Measurements from ENCODE around the gene TMEM120B.
A peak's percentile ranks its signal among the peaks of the same experiment; 100 is the strongest.
"Not testable (repeated sequence)": the region's sequence is repeated elsewhere in the genome, so short reads cannot be mapped to it uniquely, and the experiment has no call there.

Gene TMEM120B

DNA sequence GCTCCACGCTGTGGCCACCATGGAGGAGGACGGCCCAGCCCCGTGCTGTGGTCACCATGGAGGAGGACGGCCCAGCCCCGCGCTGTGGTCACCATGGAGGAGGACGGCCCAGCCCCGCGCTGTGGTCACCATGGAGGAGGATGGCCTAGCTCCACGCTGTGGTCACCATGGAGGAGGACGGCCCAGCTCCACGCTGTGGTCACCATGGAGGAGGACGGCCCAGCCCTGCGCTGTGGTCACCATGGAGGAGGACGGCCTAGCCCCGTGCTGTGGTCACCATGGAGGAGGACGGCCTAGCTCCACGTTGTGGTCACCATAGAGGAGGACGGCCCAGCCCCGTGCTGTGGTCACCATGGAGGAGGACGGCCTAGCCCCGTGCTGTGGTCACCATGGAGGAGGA is 46.0 kb downstream of the TMEM120B start:
- H4K91ac ChIP-seq (ENCODE audit: low read depth, low read length, poor library complexity); H3K14ac ChIP-seq (ENCODE audit: low read length); H2BK15ac ChIP-seq (ENCODE audit: low read length); H3K4me2 ChIP-seq (ENCODE audit: insufficient read depth, low read length, poor library complexity, severe bottlenecking); H2BK120ac ChIP-seq (ENCODE audit: low read depth, low read length); H3K27ac ChIP-seq (replicated peaks; ENCODE audit: low read length); H3K36me3 ChIP-seq (replicated peaks in 1 of 2; ENCODE audit: control insufficient read depth in 2 of 2, insufficient read depth in 2 of 2, low read length in 2 of 2); H3K27me3 ChIP-seq (ENCODE audit: control insufficient read depth in 3 of 3, insufficient read depth in 3 of 3, low read depth in 1 of 3, low read length in 3 of 3); H4K8ac ChIP-seq (ENCODE audit: low read depth, low read length); H2AFZ ChIP-seq (ENCODE audit: low read length); H2AK5ac ChIP-seq (ENCODE audit: low read depth, low read length); H3K23ac ChIP-seq (ENCODE audit: low read depth, low read length, poor library complexity); H3K9ac ChIP-seq (ENCODE audit: low read depth, low read length, poor library complexity); H2BK5ac ChIP-seq (ENCODE audit: low read length); H3K4me1 ChIP-seq (ENCODE audit: control insufficient read depth in 2 of 2, insufficient read depth in 1 of 2, low read depth in 1 of 2, low read length in 2 of 2); H3K4me3 ChIP-seq (ENCODE audit: low read length in 2 of 2); H3K9me3 ChIP-seq (replicated peaks in 1 of 2; ENCODE audit: control insufficient read depth in 2 of 2, insufficient read depth in 1 of 2, low read depth in 1 of 2, low read length in 2 of 2); H3K79me1 ChIP-seq (ENCODE audit: low read depth, low read length); DNase-seq (ENCODE audit: low spot score); H2BK12ac ChIP-seq (ENCODE audit: low read length); H3K4ac ChIP-seq (ENCODE audit: low read length): not testable (repeated sequence)
- peak overlapping the region; percentile 29 for H3K18ac ChIP-seq (ENCODE audit: low read length)
- WGBS, 2 donors (ENCODE audit: extremely low coverage in 2 of 2, insufficient read length in 2 of 2, insufficient replicate concordance in 1 of 2) = no CpG with 5 or more reads among the region's 22 CpGs

- H3K27ac ChIP-seq (replicated peaks; ENCODE audit: low read length) = no peak overlapping the region
Measured at GRCh38 chr12:121762269-121762668, 49.7 kb downstream of the TMEM120B start.

GRCh38 chr12:121764808-121765207 is 52.3 kb downstream of the TMEM120B start:
- H3K79me1 ChIP-seq (ENCODE audit: low read depth, low read length) = no peaks in the 10 kb centered on the region
- H3K36me3 ChIP-seq (replicated peaks in 1 of 2; ENCODE audit: control insufficient read depth in 2 of 2, insufficient read depth in 2 of 2, low read length in 2 of 2) = peaks cover 0 to 6% of the 10 kb centered on the region in 2 donors
- no peak overlapping the region for H3K4me2 ChIP-seq (ENCODE audit: insufficient read depth, low read length, poor library complexity, severe bottlenecking)
- H3K23ac ChIP-seq (ENCODE audit: low read depth, low read length, poor library complexity) = no peak overlapping the region
- no peak overlapping the region for H3K14ac ChIP-seq (ENCODE audit: low read length)
- H3K9me3 ChIP-seq (replicated peaks in 1 of 2; ENCODE audit: control insufficient read depth in 2 of 2, insufficient read depth in 1 of 2, low read depth in 1 of 2, low read length in 2 of 2) = no peaks in the 10 kb centered on the region
- no peak overlapping the region for H2BK5ac ChIP-seq (ENCODE audit: low read length)
- peaks cover 2% of the 10 kb centered on the region in 2 donors for H3K4me1 ChIP-seq (ENCODE audit: control insufficient read depth in 2 of 2, insufficient read depth in 1 of 2, low read depth in 1 of 2, low read length in 2 of 2)
- H3K9ac ChIP-seq (ENCODE audit: low read depth, low read length, poor library complexity) = no peak overlapping the region
- H2BK120ac ChIP-seq (ENCODE audit: low read depth, low read length) = no peak overlapping the region
- H2AK5ac ChIP-seq (ENCODE audit: low read depth, low read length) = no peak overlapping the region
- H3K4ac ChIP-seq (ENCODE audit: low read length) = no peak overlapping the region
- H4K8ac ChIP-seq (ENCODE audit: low read depth, low read length) = no peak overlapping the region
- H3K27me3 ChIP-seq (ENCODE audit: control insufficient read depth in 3 of 3, insufficient read depth in 3 of 3, low read depth in 1 of 3, low read length in 3 of 3) = no peaks in the 10 kb centered on the region
- no peak overlapping the region for H3K27ac ChIP-seq (replicated peaks; ENCODE audit: low read length)
- H2AFZ ChIP-seq (ENCODE audit: low read length) = no peak overlapping the region
- no peak overlapping the region for H4K91ac ChIP-seq (ENCODE audit: low read depth, low read length, poor library complexity)
- H3K4me3 ChIP-seq (ENCODE audit: low read length in 2 of 2) = no peak overlapping the region
- no CpG with 5 or more reads among the region's 3 CpGs for WGBS, 2 donors (ENCODE audit: extremely low coverage in 2 of 2, insufficient read length in 2 of 2, insufficient replicate concordance in 1 of 2)
- DNase-seq (ENCODE audit: low spot score) = no peak
- no peak overlapping the region for H3K18ac ChIP-seq (ENCODE audit: low read length)
- H2BK15ac ChIP-seq (ENCODE audit: low read length) = no peak overlapping the region
- no peak overlapping the region for H2BK12ac ChIP-seq (ENCODE audit: low read length)

More at GRCh38 chr12:121762269-121762668, 49.7 kb downstream of the TMEM120B start:
- peaks cover 2% of the 10 kb centered on the region in 2 donors for H3K4me1 ChIP-seq (ENCODE audit: control insufficient read depth in 2 of 2, insufficient read depth in 1 of 2, low read depth in 1 of 2, low read length in 2 of 2)
- no peak overlapping the region for H4K91ac ChIP-seq (ENCODE audit: low read depth, low read length, poor library complexity)
- H3K23ac ChIP-seq (ENCODE audit: low read depth, low read length, poor library complexity) = no peak overlapping the region
- H2AFZ ChIP-seq (ENCODE audit: low read length) = no peak overlapping the region
- H3K79me1 ChIP-seq (ENCODE audit: low read depth, low read length) = no peaks in the 10 kb centered on the region
- H3K27me3 ChIP-seq (ENCODE audit: control insufficient read depth in 3 of 3, insufficient read depth in 3 of 3, low read depth in 1 of 3, low read length in 3 of 3) = no peaks in the 10 kb centered on the region
- H3K18ac ChIP-seq (ENCODE audit: low read length) = no peak overlapping the region
- no peak overlapping the region for H3K14ac ChIP-seq (ENCODE audit: low read length)
- no peak overlapping the region for H2BK120ac ChIP-seq (ENCODE audit: low read depth, low read length)
- no peak overlapping the region for H3K9ac ChIP-seq (ENCODE audit: low read depth, low read length, poor library complexity)
- no peak overlapping the region for H4K8ac ChIP-seq (ENCODE audit: low read depth, low read length)
- H2BK12ac ChIP-seq (ENCODE audit: low read length) = no peak overlapping the region
- H2BK15ac ChIP-seq (ENCODE audit: low read length) = no peak overlapping the region
- H3K4me3 ChIP-seq (ENCODE audit: low read length in 2 of 2) = no peak overlapping the region
- no CpG with 5 or more reads among the region's 6 CpGs for WGBS, 2 donors (ENCODE audit: extremely low coverage in 2 of 2, insufficient read length in 2 of 2, insufficient replicate concordance in 1 of 2)
- H3K4me2 ChIP-seq (ENCODE audit: insufficient read depth, low read length, poor library complexity, severe bottlenecking) = no peak overlapping the region
- no peak for DNase-seq (ENCODE audit: low spot score)
- no peak overlapping the region for H2AK5ac ChIP-seq (ENCODE audit: low read depth, low read length)
- peaks cover 0 to 6% of the 10 kb centered on the region in 2 donors for H3K36me3 ChIP-seq (replicated peaks in 1 of 2; ENCODE audit: control insufficient read depth in 2 of 2, insufficient read depth in 2 of 2, low read length in 2 of 2)
- H3K9me3 ChIP-seq (replicated peaks in 1 of 2; ENCODE audit: control insufficient read depth in 2 of 2, insufficient read depth in 1 of 2, low read depth in 1 of 2, low read length in 2 of 2) = no peaks in the 10 kb centered on the region
- no peak overlapping the region for H3K4ac ChIP-seq (ENCODE audit: low read length)
- no peak overlapping the region for H2BK5ac ChIP-seq (ENCODE audit: low read length)

- WGBS, 2 donors (ENCODE audit: extremely low coverage in 2 of 2, insufficient read length in 2 of 2, insufficient replicate concordance in 1 of 2) = no CpG with 5 or more reads among the region's 5 CpGs
- no peak overlapping the region for H2BK120ac ChIP-seq (ENCODE audit: low read depth, low read length)
- H2AK5ac ChIP-seq (ENCODE audit: low read depth, low read length) = peak overlapping the region; percentile 35
- H3K4ac ChIP-seq (ENCODE audit: low read length) = no peak overlapping the region
- no peak overlapping the region for H3K4me2 ChIP-seq (ENCODE audit: insufficient read depth, low read length, poor library complexity, severe bottlenecking)
- no peak overlapping the region for H3K9ac ChIP-seq (ENCODE audit: low read depth, low read length, poor library complexity)
- no peaks in the 10 kb centered on the region for H3K9me3 ChIP-seq (replicated peaks in 1 of 2; ENCODE audit: control insufficient read depth in 2 of 2, insufficient read depth in 1 of 2, low read depth in 1 of 2, low read length in 2 of 2)
- H3K18ac ChIP-seq (ENCODE audit: low read length) = peak overlapping the region; percentile 72
- H3K27me3 ChIP-seq (ENCODE audit: control insufficient read depth in 3 of 3, insufficient read depth in 3 of 3, low read depth in 1 of 3, low read length in 3 of 3) = no peaks in the 10 kb centered on the region
- DNase-seq (ENCODE audit: low spot score) = no peak
- peaks cover 0 to 6% of the 10 kb centered on the region in 2 donors for H3K36me3 ChIP-seq (replicated peaks in 1 of 2; ENCODE audit: control insufficient read depth in 2 of 2, insufficient read depth in 2 of 2, low read length in 2 of 2)
- no peak overlapping the region for H3K14ac ChIP-seq (ENCODE audit: low read length)
- no peak overlapping the region for H3K4me3 ChIP-seq (ENCODE audit: low read length in 2 of 2)
- H3K79me1 ChIP-seq (ENCODE audit: low read depth, low read length) = no peaks in the 10 kb centered on the region
- H4K91ac ChIP-seq (ENCODE audit: low read depth, low read length, poor library complexity) = no peak overlapping the region
- H4K8ac ChIP-seq (ENCODE audit: low read depth, low read length) = no peak overlapping the region
- H2BK12ac ChIP-seq (ENCODE audit: low read length) = no peak overlapping the region
- no peak overlapping the region for H2BK15ac ChIP-seq (ENCODE audit: low read length)
- H2AFZ ChIP-seq (ENCODE audit: low read length) = no peak overlapping the region
- H3K4me1 ChIP-seq (ENCODE audit: control insufficient read depth in 2 of 2, insufficient read depth in 1 of 2, low read depth in 1 of 2, low read length in 2 of 2) = peaks cover 2 to 7% of the 10 kb centered on the region in 2 donors
- H3K27ac ChIP-seq (replicated peaks; ENCODE audit: low read length) = no peak overlapping the region
- H2BK5ac ChIP-seq (ENCODE audit: low read length) = no peak overlapping the region
- no peak overlapping the region for H3K23ac ChIP-seq (ENCODE audit: low read depth, low read length, poor library complexity)
Measured at GRCh38 chr12:121765573-121765972, 53.0 kb downstream of the TMEM120B start.
